ENCODE data around the gene SERTM2. TPM values are rescaled to one million over a fixed set of nuclear protein-coding genes. Genes with fewer than 3 reads are reported as not detected.

The SERTM2 gene
- total and polyA plus RNA-seq, 2 of the 8 experiments (the other 6 are each of a cell fraction or from before 2014, with no cell fraction given): 0.45 to 0.58 TPM

DNA sequence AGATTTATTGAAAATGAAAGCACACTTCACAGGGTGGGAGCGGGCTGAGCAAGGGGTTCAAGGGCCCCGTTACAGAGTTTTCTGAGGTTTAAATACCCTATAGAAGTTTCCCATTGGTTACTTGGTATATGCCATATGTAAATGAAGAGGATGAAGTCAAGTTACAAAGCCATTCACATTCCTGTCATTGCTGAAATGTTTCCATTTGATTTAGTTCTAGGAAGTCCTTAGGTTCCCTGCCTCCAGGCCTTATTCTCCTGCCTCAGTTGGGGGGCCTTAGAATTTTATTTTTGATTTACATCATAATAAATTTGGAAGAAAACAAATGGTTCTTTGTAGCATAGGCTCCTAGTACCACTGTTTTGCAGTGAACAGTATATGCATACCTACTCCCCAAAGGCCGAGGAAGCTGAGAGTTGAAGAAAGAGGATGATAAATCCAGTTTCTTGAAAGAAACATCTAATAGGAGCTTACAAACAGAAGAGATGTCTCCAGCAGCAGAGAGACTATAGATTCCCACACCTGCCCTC, 31.8 kb downstream of the SERTM2 start:
- Histone ChIP-seq H3K79me1 (ENCODE audit: low read depth, low read length) (no peaks in the 10 kb centered on the region), H3K23ac (ENCODE audit: insufficient read length) (no peak overlapping the region), H3K4me3 (ENCODE audit: extremely low read depth in 1 of 4, insufficient read depth in 2 of 4, low read depth in 3 of 4, low read length in 4 of 4) (no peak overlapping the region), H4K20me1 (replicated peaks in 1 of 2; ENCODE audit: control insufficient read depth in 1 of 2, insufficient read depth in 2 of 2, low read length in 2 of 2) (no peaks in the 10 kb centered on the region), H3K36me3 (ENCODE audit: control insufficient read depth in 2 of 4, insufficient read depth in 4 of 4, low read length in 3 of 4) (no peaks in the 10 kb centered on the region; a peak in 2 of 8 replicates), H2BK20ac (ENCODE audit: low read length) (no peak overlapping the region), H3K4me1 (replicated peaks in 1 of 4; ENCODE audit: control insufficient read depth in 3 of 4, insufficient read depth in 4 of 4, low read length in 3 of 4) (no peaks in the 10 kb centered on the region), H3K4me2 (ENCODE audit: insufficient read depth in 1 of 2, low read depth in 2 of 2, low read length in 2 of 2) (no peak overlapping the region), H2BK12ac (ENCODE audit: low read depth, low read length) (no peak overlapping the region), H3K56ac (replicated peaks; ENCODE audit: insufficient read length, low read depth, low read length) (no peak overlapping the region), H3K18ac (ENCODE audit: extremely low read depth, low read length) (no peak overlapping the region; the same call in 1 of the 2 replicates), H2BK5ac (ENCODE audit: low read depth, low read length) (no peak overlapping the region), H3K27ac (ENCODE audit: low read depth, low read length) (no peak overlapping the region; the same call in 1 of the 2 replicates), H4K5ac (ENCODE audit: insufficient read length, low read depth, low read length) (no peak overlapping the region), H2BK15ac (ENCODE audit: low read length) (no peak overlapping the region), H3K27me3 (replicated peaks in 1 of 4; ENCODE audit: control insufficient read depth in 3 of 4, extremely low read depth in 1 of 4, insufficient read depth in 3 of 4, low read length in 3 of 4) (no peaks in the 10 kb centered on the region), H4K91ac (replicated peaks; ENCODE audit: insufficient read length, low read length) (no peak overlapping the region), H2AK5ac (ENCODE audit: low read depth, low read length) (no peak overlapping the region), H4K8ac (ENCODE audit: extremely low read depth, insufficient read depth, low read length) (no peak overlapping the region), H3K9me3 (ENCODE audit: insufficient read depth in 2 of 2, low read depth in 1 of 2, low read length in 1 of 2) (peaks cover 2 to 4% of the 10 kb centered on the region in 2 experiments; a peak in 3 of 4 replicates), H2AFZ (ENCODE audit: low read length) (no peak overlapping the region), H3K23me2 (ENCODE audit: low read depth, low read length) (no peaks in the 10 kb centered on the region), H3K4ac (replicated peaks; ENCODE audit: insufficient read length, low read depth, low read length) (no peak overlapping the region), H3K14ac (ENCODE audit: insufficient read length) (no peak overlapping the region), H3K9ac (replicated peaks in 1 of 4; ENCODE audit: extremely low read depth in 1 of 4, low read depth in 3 of 4, low read length in 3 of 4) (no peak overlapping the region), H2BK120ac (replicated peaks; ENCODE audit: low read depth, low read length) (no peak overlapping the region), H3K79me2 (ENCODE audit: control insufficient read depth in 1 of 2, insufficient read depth in 2 of 2, low read length in 2 of 2) (no peaks in the 10 kb centered on the region)
- DNase-seq (ENCODE audit: low read depth in 1 of 2, low spot score in 2 of 2): no peak
- peak; percentile 95 for FAIRE-seq
- ChIA-PET POLR2A (ENCODE audit: partially characterized antibody) (interaction anchor here (0.6 to 1.6 kb wide), 9 partner anchors 8 to 138 kb away, joined by 3 to 6 read pairs (median 3); partner anchors contain the start of gene ALG13), CTCF (ENCODE audit: partially characterized antibody) (interaction anchor here (0.6 kb wide), 1 partner anchor 12 kb away, joined by 3 read pairs; no protein-coding TSS in a partner anchor)
- 75% methylated on average over 3 of the region's 3 CpGs; no CpG with 5 or more reads in 1 of the 2 experiments for WGBS, 2 experiments (ENCODE audit: extremely low coverage in 1 of 2, insufficient coverage in 1 of 2, insufficient read length in 1 of 2, insufficient replicate concordance in 2 of 2, low coverage in 1 of 2, low lambda C conversion rate in 2 of 2, missing lambda C conversion rate in 1 of 2)
- TF ChIP-seq NANOG (IDR thresholded peaks at IDR 0.05; ENCODE audit: insufficient read depth, low read depth, low read length, poor library complexity, severe bottlenecking) (no peak), SP1 (IDR thresholded peaks at IDR 0.05; ENCODE audit: low read depth, low read length) (0 out of 2 replicates have a peak, but pooled peaks have one; percentile 10), HDAC2 (IDR thresholded peaks at IDR 0.05; ENCODE audit: borderline replicate concordance in 1 of 2, low read depth in 2 of 2, low read length in 2 of 2) (no peak), SUZ12 (IDR thresholded peaks at IDR 0.05; ENCODE audit: low read length) (no peak), FOSL1 (IDR thresholded peaks at IDR 0.05; ENCODE audit: insufficient read depth, low read depth, low read length) (no peak), ZNF274 (IDR thresholded peaks at IDR 0.05; ENCODE audit: borderline replicate concordance, extremely low read depth, low read length) (no peak), SIRT6 (IDR thresholded peaks at IDR 0.05; ENCODE audit: low read length) (no peak), POLR2AphosphoS5 (IDR thresholded peaks at IDR 0.05; ENCODE audit: low read depth, low read length) (no peak), CHD1 (IDR thresholded peaks at IDR 0.05; ENCODE audit: low read depth, low read length) (no peak)
- TF ChIP-seq, protein P1, sequence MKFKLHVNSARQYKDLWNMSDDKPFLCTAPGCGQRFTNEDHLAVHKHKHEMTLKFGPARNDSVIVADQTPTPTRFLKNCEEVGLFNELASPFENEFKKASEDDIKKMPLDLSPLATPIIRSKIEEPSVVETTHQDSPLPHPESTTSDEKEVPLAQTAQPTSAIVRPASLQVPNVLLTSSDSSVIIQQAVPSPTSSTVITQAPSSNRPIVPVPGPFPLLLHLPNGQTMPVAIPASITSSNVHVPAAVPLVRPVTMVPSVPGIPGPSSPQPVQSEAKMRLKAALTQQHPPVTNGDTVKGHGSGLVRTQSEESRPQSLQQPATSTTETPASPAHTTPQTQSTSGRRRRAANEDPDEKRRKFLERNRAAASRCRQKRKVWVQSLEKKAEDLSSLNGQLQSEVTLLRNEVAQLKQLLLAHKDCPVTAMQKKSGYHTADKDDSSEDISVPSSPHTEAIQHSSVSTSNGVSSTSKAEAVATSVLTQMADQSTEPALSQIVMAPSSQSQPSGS (IDR thresholded peaks at IDR 0.05; ENCODE audit: low read length): 0 out of 2 replicates have a peak, but pooled peaks have one; percentile 26
- TF ChIP-seq, protein P2, sequence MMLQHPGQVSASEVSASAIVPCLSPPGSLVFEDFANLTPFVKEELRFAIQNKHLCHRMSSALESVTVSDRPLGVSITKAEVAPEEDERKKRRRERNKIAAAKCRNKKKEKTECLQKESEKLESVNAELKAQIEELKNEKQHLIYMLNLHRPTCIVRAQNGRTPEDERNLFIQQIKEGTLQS (IDR thresholded peaks at IDR 0.05; ENCODE audit: insufficient read depth, low read depth, low read length): no peak
